NCI-H146 treated with DMSO at 0.1 percent for 48 hours (cell line): ENCODE data around the gene RSPH6A.

ENCODE experiments used
- DNase-seq: peaks from one replicate; lab custom pipeline; 2025; ENCODE audit not compliant: unreplicated experiment; lab: John Stamatoyannopoulos, UW

Gene RSPH6A

DNA sequence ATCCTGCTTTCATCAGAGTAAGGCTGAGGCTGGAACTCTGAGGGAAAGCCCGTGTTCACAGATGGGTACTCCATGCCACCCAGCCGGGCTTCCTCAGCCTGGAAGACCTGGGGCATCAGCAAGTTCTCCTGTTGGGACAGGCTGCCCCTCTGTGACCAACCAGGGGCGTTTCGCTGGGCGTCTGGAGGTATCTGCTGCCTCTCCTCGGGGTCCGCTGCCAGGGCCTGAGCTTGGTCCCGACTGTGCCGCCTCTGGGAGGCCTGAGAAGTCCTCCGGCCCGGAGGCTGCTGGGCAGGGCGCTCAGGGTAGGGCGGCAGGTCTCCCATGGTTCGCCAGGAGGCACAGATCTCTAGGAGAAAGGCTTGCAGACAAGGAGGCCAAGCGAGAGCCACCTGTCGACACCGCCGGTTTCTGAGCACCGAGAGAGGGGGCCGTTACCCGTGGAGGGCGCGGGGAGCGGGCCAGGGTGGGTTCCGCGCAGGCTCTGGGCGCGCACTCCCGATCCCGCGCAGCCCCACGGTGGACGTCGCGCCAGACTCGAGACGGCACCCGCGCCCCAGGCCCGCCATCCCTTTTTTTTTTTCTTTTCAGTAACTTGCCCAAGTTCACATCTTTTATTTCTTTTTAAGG lies at the start of gene RSPH6A:
TSS of gene RSPH6A (minus strand) at position 458 of the 630 bp plus-strand sequence. CDS start at position 326, 132 bp downstream.
- DNase-seq = no peak

GRCh38 chr19:45864629-45865082 lies 49.5 kb upstream of the RSPH6A start:
- no peak for DNase-seq

- DNase-seq = peak; percentile 22
These were observed 48.9 kb upstream of the RSPH6A start, which contains the start of gene FOXA3 for GRCh38 chr19:45863840-45864628. FOXA3 (plus strand) TSS chr19:45864326; CDS start chr19:45864457, 131 bp downstream.

DNA sequence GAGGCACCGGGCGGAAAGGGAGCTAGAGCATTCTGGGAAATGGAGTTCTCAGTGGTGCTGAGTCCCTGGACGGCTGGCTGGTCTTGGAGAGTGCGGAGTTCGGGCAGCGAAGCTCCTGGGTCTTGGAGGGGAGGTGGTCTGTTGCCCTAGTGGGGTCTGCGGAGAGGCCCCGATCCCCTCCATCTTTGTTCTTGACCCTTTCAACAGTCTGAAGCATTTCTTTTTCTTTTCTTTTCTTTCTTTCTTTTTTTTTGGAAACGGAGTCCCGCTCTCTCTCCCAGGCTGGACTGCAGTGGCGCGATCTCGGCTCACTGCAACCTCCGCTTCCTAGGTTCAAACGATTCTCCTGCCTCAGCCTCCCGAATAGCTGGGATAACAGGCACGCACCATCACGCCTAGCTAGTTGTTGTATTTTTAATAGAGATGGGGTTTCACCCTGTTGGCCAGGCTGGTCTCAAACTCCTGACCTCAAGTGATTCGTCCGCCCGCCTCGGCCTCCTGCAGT lies 48.3 kb upstream of the RSPH6A start:
- no peak for DNase-seq

GRCh38 chr19:45862564-45863334 lies 47.6 kb upstream of the RSPH6A start, which contains the start of gene SYMPK:
SYMPK (minus strand) TSS chr19:45863147; CDS start chr19:45854495, 8,652 bp downstream.
- DNase-seq = peak; percentile 98

DNA sequence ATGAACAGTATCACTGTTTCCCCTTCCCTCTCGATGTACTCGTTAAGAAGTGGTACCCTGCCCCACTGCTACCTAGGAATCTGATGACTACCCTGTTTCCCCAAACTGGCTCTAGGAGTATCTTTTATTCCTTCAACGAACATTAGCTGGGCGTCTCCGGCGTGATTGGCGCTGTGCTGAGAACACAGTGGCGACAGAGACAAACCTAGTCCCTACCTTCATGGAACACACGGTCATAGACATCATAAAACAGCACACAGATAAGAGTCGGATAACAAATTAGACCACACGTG lies 47.1 kb upstream of the RSPH6A start:
- DNase-seq = no peak

- DNase-seq = no peak
These were observed 45.5 kb upstream of the RSPH6A start for GRCh38 chr19:45860359-45861259.

DNA sequence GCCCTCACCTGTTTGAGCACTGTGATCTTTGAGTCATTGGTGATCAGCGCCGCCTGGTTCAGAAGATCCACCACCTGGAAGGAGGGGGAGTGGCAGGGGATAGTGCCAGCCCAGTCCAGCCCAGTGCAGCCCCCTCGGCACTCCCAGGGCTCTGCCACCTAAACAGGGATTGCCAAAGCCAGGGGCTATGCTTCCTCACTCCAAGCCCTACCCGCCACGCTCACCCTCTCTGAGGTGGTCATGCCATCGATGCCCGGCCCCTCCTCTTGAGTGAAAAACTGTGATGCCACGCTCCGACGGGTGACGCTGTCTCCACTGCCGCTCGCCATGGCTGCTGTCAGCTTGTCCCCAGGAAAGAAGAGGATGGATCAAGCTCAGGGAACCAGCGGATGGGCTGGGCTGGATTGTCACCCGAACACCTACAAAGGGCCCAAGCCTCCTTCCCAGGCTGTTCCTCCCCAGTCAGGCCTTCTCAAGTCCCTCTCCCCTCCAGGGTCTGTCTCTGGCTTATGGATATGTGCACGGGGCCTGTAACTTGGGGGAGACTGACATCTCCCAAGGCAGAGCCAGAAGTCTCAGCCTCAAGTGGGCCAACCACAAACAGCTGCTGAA lies 39.2 kb upstream of the RSPH6A start:
- no peak for DNase-seq

- DNase-seq = no peak
These were observed 37.9 kb upstream of the RSPH6A start for GRCh38 chr19:45852983-45853382.

- DNase-seq = no peak
These were observed 37.1 kb upstream of the RSPH6A start for GRCh38 chr19:45852145-45852750.

DNA sequence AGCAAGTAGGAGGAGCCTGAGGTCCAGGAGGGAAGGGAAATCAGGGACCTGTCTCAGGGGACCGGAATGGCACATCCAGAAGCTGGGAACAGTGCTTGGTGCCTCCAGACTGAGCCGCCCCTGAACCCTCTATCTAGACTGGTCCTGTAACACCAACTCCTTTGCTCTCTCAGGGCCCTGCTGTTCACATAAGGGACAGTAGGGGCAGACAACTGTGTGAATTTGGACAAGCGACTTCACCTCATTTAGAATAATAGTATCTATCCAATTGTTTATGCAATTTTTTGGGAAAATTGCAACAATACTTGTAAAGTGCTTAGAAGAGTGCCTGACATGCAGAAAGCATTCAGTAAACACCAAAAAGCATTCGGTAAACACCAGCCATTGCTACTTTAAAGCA lies 33.8 kb upstream of the RSPH6A start:
- no peak for DNase-seq

GRCh38 chr19:45847663-45848062 lies 32.6 kb upstream of the RSPH6A start:
- no peak for DNase-seq

DNA sequence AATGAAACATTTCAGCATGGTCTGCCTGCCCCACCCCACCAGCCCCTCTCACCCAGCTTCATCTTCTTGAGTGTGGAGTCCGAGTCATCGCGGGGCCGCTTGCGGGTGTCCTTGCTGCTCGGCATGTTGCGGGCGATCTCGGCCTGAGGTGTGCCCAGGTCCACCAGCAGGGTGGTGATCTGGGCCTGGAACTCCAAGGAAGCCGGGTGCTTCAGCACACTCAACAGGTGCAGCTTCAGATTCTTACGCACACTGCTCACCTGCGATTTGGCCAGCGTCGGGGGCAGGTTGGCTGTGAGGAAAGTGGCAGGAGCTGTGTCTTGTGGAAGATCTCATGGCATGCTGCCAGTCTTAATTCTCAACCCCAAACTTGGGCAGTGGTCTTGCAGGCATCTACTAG lies 27.1 kb upstream of the RSPH6A start:
- no peak for DNase-seq

GRCh38 chr19:45834970-45835369 lies 19.9 kb upstream of the RSPH6A start:
- DNase-seq = no peak

DNA sequence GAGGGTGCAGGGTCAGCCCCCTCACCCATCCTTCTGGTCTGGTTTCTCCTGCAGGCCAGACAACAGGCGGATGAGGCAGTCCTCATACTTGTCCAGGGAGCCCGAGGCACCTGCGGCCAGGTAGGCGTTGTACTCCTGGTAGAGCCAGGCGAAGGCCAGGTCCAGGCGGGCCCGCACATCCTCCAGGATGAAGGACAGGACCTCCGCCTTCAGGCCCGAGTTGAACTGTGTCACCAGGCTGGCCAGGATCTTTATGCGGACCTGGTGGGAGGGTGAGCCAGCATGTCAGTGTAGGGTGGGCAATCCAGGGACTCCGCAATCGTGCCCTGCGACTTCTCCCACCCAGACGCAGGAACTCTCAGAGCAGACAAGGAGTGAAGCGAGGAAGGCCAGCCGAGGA lies 13.8 kb upstream of the RSPH6A start:
- no peak for DNase-seq

GRCh38 chr19:45828523-45828922 lies 13.4 kb upstream of the RSPH6A start:
- no peak for DNase-seq

- no peak for DNase-seq
These were observed 12.5 kb upstream of the RSPH6A start for GRCh38 chr19:45827459-45828093.

GRCh38 chr19:45826934-45827333 lies 11.8 kb upstream of the RSPH6A start:
- DNase-seq = no peak
